Measurements from ENCODE around the gene UCKL1. TPM values are rescaled to one million over a fixed set of nuclear protein-coding genes. Genes with fewer than 3 reads are reported as not detected.

The UCKL1 gene
- total and polyA plus RNA-seq, 4 donors: 33.6 to 42.7 (median 36.1) TPM

DNA sequence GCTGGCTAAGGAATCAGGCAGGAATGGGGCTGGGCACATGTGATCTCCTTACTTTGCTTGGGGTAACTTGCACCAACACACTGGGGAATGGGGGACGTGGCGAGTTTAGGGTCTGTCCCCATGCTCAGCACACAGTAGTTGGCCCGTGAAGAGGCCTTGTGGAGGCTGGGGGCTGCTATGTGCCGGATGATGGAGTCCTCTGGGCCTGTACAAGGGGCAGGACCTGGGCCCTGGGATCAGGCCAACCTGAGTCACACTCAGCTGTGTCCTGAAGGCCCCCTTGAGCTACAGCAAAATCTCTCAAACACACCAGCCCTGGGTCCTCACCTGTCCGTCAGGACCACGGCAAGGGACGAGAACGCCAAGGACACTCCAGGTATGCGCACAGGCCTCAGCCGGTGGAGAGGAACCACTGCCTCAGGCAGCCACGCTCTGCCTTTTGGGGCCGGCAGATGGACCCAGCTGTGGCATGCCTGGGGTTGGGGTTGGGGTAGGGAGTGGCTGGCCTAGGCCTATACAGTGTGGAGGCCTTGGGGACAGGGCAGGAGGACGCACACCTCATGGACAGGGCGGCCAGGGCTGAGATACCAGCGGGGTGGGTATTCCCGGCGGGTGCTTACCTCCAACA is 11.1 kb downstream of the UCKL1 start:
- DNase-seq: no peak

GRCh38 chr20:63944078-63944941 is 11.9 kb downstream of the UCKL1 start:
- no peaks in the 10 kb centered on the region for H3K27me3 ChIP-seq (ENCODE audit: control insufficient read depth in 3 of 3, insufficient read depth in 3 of 3, low read length in 2 of 3)
- peaks cover 0 to 28% (median 6%) of the 10 kb centered on the region in 5 donors for H3K4me1 ChIP-seq (ENCODE audit: control insufficient read depth in 5 of 5, insufficient read depth in 5 of 5, low read length in 5 of 5)
- no peak overlapping the region for H3K4me3 ChIP-seq
- 91 to 92% methylated on average over 34 to 35 of the region's 35 CpGs for WGBS, 2 donors
- TF ChIP-seq, protein P1, sequence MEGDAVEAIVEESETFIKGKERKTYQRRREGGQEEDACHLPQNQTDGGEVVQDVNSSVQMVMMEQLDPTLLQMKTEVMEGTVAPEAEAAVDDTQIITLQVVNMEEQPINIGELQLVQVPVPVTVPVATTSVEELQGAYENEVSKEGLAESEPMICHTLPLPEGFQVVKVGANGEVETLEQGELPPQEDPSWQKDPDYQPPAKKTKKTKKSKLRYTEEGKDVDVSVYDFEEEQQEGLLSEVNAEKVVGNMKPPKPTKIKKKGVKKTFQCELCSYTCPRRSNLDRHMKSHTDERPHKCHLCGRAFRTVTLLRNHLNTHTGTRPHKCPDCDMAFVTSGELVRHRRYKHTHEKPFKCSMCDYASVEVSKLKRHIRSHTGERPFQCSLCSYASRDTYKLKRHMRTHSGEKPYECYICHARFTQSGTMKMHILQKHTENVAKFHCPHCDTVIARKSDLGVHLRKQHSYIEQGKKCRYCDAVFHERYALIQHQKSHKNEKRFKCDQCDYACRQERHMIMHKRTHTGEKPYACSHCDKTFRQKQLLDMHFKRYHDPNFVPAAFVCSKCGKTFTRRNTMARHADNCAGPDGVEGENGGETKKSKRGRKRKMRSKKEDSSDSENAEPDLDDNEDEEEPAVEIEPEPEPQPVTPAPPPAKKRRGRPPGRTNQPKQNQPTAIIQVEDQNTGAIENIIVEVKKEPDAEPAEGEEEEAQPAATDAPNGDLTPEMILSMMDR (IDR thresholded peaks at IDR 0.05; ENCODE audit: control extremely low read depth, extremely low read depth): no peak
- DNase-seq (no peak), ATAC-seq (ENCODE audit: insufficient read depth, low FRiP score) (no peak)
- no peak overlapping the region for H3K27ac ChIP-seq (ENCODE audit: low read depth in 1 of 2, low read length in 1 of 2)
- peaks cover 13 to 52% (median 19%) of the 10 kb centered on the region in 4 donors for H3K36me3 ChIP-seq (ENCODE audit: control insufficient read depth in 4 of 4, insufficient read depth in 4 of 4, low read length in 4 of 4)
- H3K9me3 ChIP-seq (ENCODE audit: control insufficient read depth in 4 of 4, insufficient read depth in 3 of 4, low read length in 3 of 4): no peaks in the 10 kb centered on the region
- no peak overlapping the region for H3K9ac ChIP-seq (ENCODE audit: insufficient read depth in 1 of 2, low read length in 2 of 2)

More for the DNA sequence above, 11.1 kb downstream of the UCKL1 start:
- ATAC-seq (ENCODE audit: insufficient read depth, low FRiP score): no peak
- TF ChIP-seq, protein P1 (IDR thresholded peaks at IDR 0.05; ENCODE audit: control extremely low read depth, extremely low read depth): no peak
- Histone ChIP-seq H3K27ac (ENCODE audit: low read depth in 1 of 2, low read length in 1 of 2) (no peak overlapping the region), H3K9me3 (ENCODE audit: control insufficient read depth in 4 of 4, insufficient read depth in 3 of 4, low read length in 3 of 4) (no peaks in the 10 kb centered on the region), H3K36me3 (ENCODE audit: control insufficient read depth in 4 of 4, insufficient read depth in 4 of 4, low read length in 4 of 4) (peaks cover 7 to 45% (median 19%) of the 10 kb centered on the region in 4 donors), H3K9ac (ENCODE audit: insufficient read depth in 1 of 2, low read length in 2 of 2) (no peak overlapping the region), H3K4me3 (no peak overlapping the region), H3K27me3 (ENCODE audit: control insufficient read depth in 3 of 3, insufficient read depth in 3 of 3, low read length in 2 of 3) (no peaks in the 10 kb centered on the region), H3K4me1 (ENCODE audit: control insufficient read depth in 5 of 5, insufficient read depth in 5 of 5, low read length in 5 of 5) (peaks cover 0 to 35% (median 7%) of the 10 kb centered on the region in 5 donors)
- WGBS, 2 donors: 93 to 95% methylated on average over 17 of the region's 17 CpGs

GRCh38 chr20:63943808-63944077 is 12.5 kb downstream of the UCKL1 start:
- no peak overlapping the region for H3K9ac ChIP-seq (ENCODE audit: insufficient read depth in 1 of 2, low read length in 2 of 2)
- TF ChIP-seq, protein P1 (IDR thresholded peaks at IDR 0.05; ENCODE audit: control extremely low read depth, extremely low read depth): no peak
- no peak overlapping the region for H3K27ac ChIP-seq (ENCODE audit: low read depth in 1 of 2, low read length in 1 of 2)
- H3K4me3 ChIP-seq: no peak overlapping the region
- no peaks in the 10 kb centered on the region for H3K9me3 ChIP-seq (ENCODE audit: control insufficient read depth in 4 of 4, insufficient read depth in 3 of 4, low read length in 3 of 4)
- H3K36me3 ChIP-seq (ENCODE audit: control insufficient read depth in 4 of 4, insufficient read depth in 4 of 4, low read length in 4 of 4): peaks cover 13 to 57% (median 19%) of the 10 kb centered on the region in 4 donors
- WGBS, 2 donors: 94 to 96% methylated on average over 2 to 3 of the region's 3 CpGs
- DNase-seq (no peak), ATAC-seq (ENCODE audit: insufficient read depth, low FRiP score) (no peak)
- H3K27me3 ChIP-seq (ENCODE audit: control insufficient read depth in 3 of 3, insufficient read depth in 3 of 3, low read length in 2 of 3): no peaks in the 10 kb centered on the region
- H3K4me1 ChIP-seq (ENCODE audit: control insufficient read depth in 5 of 5, insufficient read depth in 5 of 5, low read length in 5 of 5): peaks cover 0 to 22% (median 2%) of the 10 kb centered on the region in 5 donors

Data from lung (tissue), 12 donors.